Measurements from ENCODE around the gene CIITA. TPM values are rescaled to one million over a fixed set of nuclear protein-coding genes. Genes with fewer than 3 reads are reported as not detected.
"Not testable (repeated sequence)": the region's sequence is repeated elsewhere in the genome, so short reads cannot be mapped to it uniquely, and the experiment has no call there.

Gene CIITA
- total and polyA plus RNA-seq, 9 of the 15 experiments (the other 6 are each of a cell fraction or from before 2014, with no cell fraction given), result 0.01 to 0.20 (median 0.11) TPM; not detected in 4

- TF ChIP-seq CEBPZ (IDR thresholded peaks at IDR 0.05; ENCODE audit: borderline replicate concordance, low read depth, low read length) (no peak), RCOR1 (IDR thresholded peaks at IDR 0.05; ENCODE audit: borderline replicate concordance in 1 of 2, low read depth in 2 of 2, low read length in 2 of 2) (no peak)
Observed at GRCh38 chr16:10927497-10928112, 50.6 kb downstream of the CIITA start (continued).

GRCh38 chr16:10929097-10929496 is 52.1 kb downstream of the CIITA start:
- H2AFZ ChIP-seq (ENCODE audit: low read depth, low read length); H3K9me3 ChIP-seq (replicated peaks; ENCODE audit: control insufficient read depth, insufficient read depth, low read depth, low read length); FAIRE-seq; DNase-seq (ENCODE audit: extremely low read depth in 1 of 4, low spot score in 3 of 4); in situ Hi-C loops (cut with MboI); H3K4me1 ChIP-seq (replicated peaks in 1 of 2; ENCODE audit: control insufficient read depth in 2 of 2, insufficient read depth in 2 of 2, low read length in 2 of 2); H3K79me2 ChIP-seq (ENCODE audit: control insufficient read depth, insufficient read depth, low read length); ATAC-seq; intact Hi-C loops (cut with micrococcal nuclease); H3K27ac ChIP-seq (ENCODE audit: extremely low read depth, low read depth, low read length); CTCF ChIA-PET (ENCODE audit: low intra/inter-chr PET ratio); H3K9me1 ChIP-seq (ENCODE audit: control insufficient read depth, insufficient read depth, low read length); BruUV-seq (replicated peaks); H3K4me2 ChIP-seq (ENCODE audit: insufficient read depth, low read length); H3K9ac ChIP-seq (ENCODE audit: insufficient read depth in 1 of 2, low read depth in 2 of 2, low read length in 2 of 2); H3K27me3 ChIP-seq (ENCODE audit: control insufficient read depth in 2 of 2, insufficient read depth in 2 of 2, low read length in 2 of 2); H3K4me3 ChIP-seq: not testable (repeated sequence)
- H4K20me1 ChIP-seq (replicated peaks; ENCODE audit: control insufficient read depth, insufficient read depth, low read length), result peaks cover 14% of the 10 kb centered on the region; the same call in 1 of the 2 replicates
- POLR2A ChIA-PET, result interaction anchor here (1.6 kb wide), 1 partner anchor 8 kb away, joined by 6 read pairs; no protein-coding TSS in a partner anchor
- H3K36me3 ChIP-seq (ENCODE audit: control insufficient read depth, insufficient read depth, low read length), result peaks cover 44% of the 10 kb centered on the region
- 88% methylated on average over 12 of the region's 12 CpGs for WGBS (ENCODE audit: insufficient coverage, low coverage, missing lambda C conversion rate)
